ENCODE data around the gene SETD3.

SETD3 gene

GRCh38 chr14:99481745-99482099 lies 1.1 kb upstream of the SETD3 start:
- FAIRE-seq, result no peak

GRCh38 chr14:99480917-99481744 lies 472 bp upstream of the SETD3 start, which contains the start of gene CCNK:
Gene CCNK (plus strand): TSS chr14:99481409. CDS start chr14:99492678, 11,269 bp downstream.
- peak; percentile 100 for FAIRE-seq

- FAIRE-seq, result no peak
Measured at GRCh38 chr14:99479160-99479905, 1.3 kb downstream of the SETD3 start.

GRCh38 chr14:99478128-99478527 lies 2.5 kb downstream of the SETD3 start:
- FAIRE-seq, result no peak

- no peak for FAIRE-seq
Measured at GRCh38 chr14:99476864-99477263, 3.8 kb downstream of the SETD3 start.

- FAIRE-seq, result no peak
Measured at GRCh38 chr14:99475660-99476059, 5.0 kb downstream of the SETD3 start.

GRCh38 chr14:99475179-99475578 lies 5.5 kb downstream of the SETD3 start:
- no peak for FAIRE-seq

GRCh38 chr14:99473458-99473857 lies 7.2 kb downstream of the SETD3 start:
- FAIRE-seq, result no peak

GRCh38 chr14:99472937-99473336 lies 7.7 kb downstream of the SETD3 start:
- no peak for FAIRE-seq

GRCh38 chr14:99471731-99472130 lies 8.9 kb downstream of the SETD3 start:
- no peak for FAIRE-seq

GRCh38 chr14:99468836-99469592 lies 11.6 kb downstream of the SETD3 start:
- FAIRE-seq, result no peak

GRCh38 chr14:99468081-99468480 lies 12.6 kb downstream of the SETD3 start:
- FAIRE-seq, result no peak

GRCh38 chr14:99467336-99468078 lies 13.2 kb downstream of the SETD3 start:
- FAIRE-seq, result no peak

GRCh38 chr14:99466758-99467157 lies 13.9 kb downstream of the SETD3 start:
- FAIRE-seq, result no peak

GRCh38 chr14:99465288-99465687 lies 15.4 kb downstream of the SETD3 start:
- no peak for FAIRE-seq

GRCh38 chr14:99463974-99464373 lies 16.7 kb downstream of the SETD3 start:
- no peak for FAIRE-seq

- no peak for FAIRE-seq
Measured at GRCh38 chr14:99462210-99462609, 18.4 kb downstream of the SETD3 start.

- no peak for FAIRE-seq
Measured at GRCh38 chr14:99461411-99462085, 19.1 kb downstream of the SETD3 start.

GRCh38 chr14:99460793-99461192 lies 19.9 kb downstream of the SETD3 start:
- no peak for FAIRE-seq

- no peak for FAIRE-seq
Measured at GRCh38 chr14:99459481-99460100, 21.1 kb downstream of the SETD3 start.

- FAIRE-seq, result no peak
Measured at GRCh38 chr14:99454246-99454645, 26.4 kb downstream of the SETD3 start.

GRCh38 chr14:99452968-99453367 lies 27.7 kb downstream of the SETD3 start:
- FAIRE-seq, result no peak

All from endometrium (tissue), 2 donors.